H1 (cell line): ENCODE data around the gene TRAF4. TPM values are rescaled to one million over a fixed set of nuclear protein-coding genes. Genes with fewer than 3 reads are reported as not detected.

Experiments
- CTCF ChIA-PET: fragments of 300-600 bp; sonication (Branson Sonifier 250); formaldehyde crosslinking; loops from one replicate; lab custom pipeline; 2021; ENCODE audit not compliant: partially characterized antibody; lab: Charles Lee
- POLR2A ChIA-PET: fragments of 300-600 bp; sonication (Branson Sonifier 250); formaldehyde crosslinking; loops from one replicate; lab custom pipeline; 2021; ENCODE audit warnings: inconsistent platforms; ENCODE audit not compliant: partially characterized antibody; lab: Charles Lee
- DNase-seq, 2 experiments: peaks; one replicate each; pipeline versions ENCODE4 v3.0.0 to v3.0.0-alpha.2; 2010 to 2022; ENCODE audit warnings: low spot score in 2 of 2, low read depth in 1 of 2, mixed read lengths in 1 of 2
- FAIRE-seq: peaks from 2 replicates; lab custom pipeline; 2011; peaks lifted over from hg19 to GRCh38; lab: Jason Lieb, UNC
- H2AFZ ChIP-seq: 2 replicates; pipeline ENCODE4 v1.8.1; 2012; ENCODE audit warnings: low read length, inconsistent platforms
- H2AK5ac ChIP-seq: 2 replicates; pipeline ENCODE4 v1.6.1; 2013; ENCODE audit warnings: low read depth, low read length
- H2BK120ac ChIP-seq: replicated peaks from 2 replicates; pipeline ENCODE3; 2013; ENCODE audit warnings: low read depth, low read length, inconsistent platforms
- H2BK12ac ChIP-seq: 2 replicates; pipeline ENCODE4 v1.6.1; 2013; ENCODE audit warnings: low read depth, low read length
- H2BK15ac ChIP-seq: 2 replicates; pipeline ENCODE4 v1.6.1; 2013; ENCODE audit warnings: low read length
- H2BK20ac ChIP-seq: 2 replicates; pipeline ENCODE4 v1.6.1; 2013; ENCODE audit warnings: low read length
- H2BK5ac ChIP-seq: 2 replicates; pipeline ENCODE4 v1.6.1; 2013; ENCODE audit warnings: low read depth, low read length
- H3K14ac ChIP-seq: 2 replicates; pipeline ENCODE4 v1.6.1; 2013; ENCODE audit warnings: inconsistent platforms; ENCODE audit not compliant: insufficient read length
- H3K18ac ChIP-seq: 2 replicates; pipeline ENCODE4 v1.6.1; 2013; ENCODE audit warnings: low read length; ENCODE audit errors: extremely low read depth
- H3K23ac ChIP-seq: 2 replicates; pipeline ENCODE4 v1.6.1; 2013; ENCODE audit warnings: inconsistent platforms; ENCODE audit not compliant: insufficient read length
- H3K23me2 ChIP-seq: 2 replicates; pipeline ENCODE4 v1.6.1; 2013; ENCODE audit warnings: low read depth, low read length
- H3K27ac ChIP-seq: 2 replicates; pipeline ENCODE4 v1.6.1; 2011; ENCODE audit warnings: low read depth, low read length, inconsistent platforms
- H3K27me3 ChIP-seq, 4 experiments: replicated peaks in 1 of 4; 1 replicate in 1 of 4; 2 replicates in 3 of 4; pipeline versions ENCODE4 v1.6.1 to v1.8.1; 2011 to 2013; ENCODE audit warnings: low read length in 3 of 4, mild to moderate bottlenecking in 3 of 4, inconsistent platforms in 2 of 4, mixed read lengths in 2 of 4, moderate library complexity in 1 of 4; ENCODE audit not compliant: control insufficient read depth in 3 of 4, insufficient read depth in 3 of 4; ENCODE audit errors: extremely low read depth in 1 of 4
- H3K36me3 ChIP-seq, 4 experiments: 2 replicates each; pipeline versions ENCODE4 v1.6.1 to v1.8.1; 2011 to 2013; ENCODE audit warnings: mild to moderate bottlenecking in 4 of 4, low read length in 3 of 4, moderate library complexity in 2 of 4, control low read depth in 1 of 4, inconsistent platforms in 1 of 4; ENCODE audit not compliant: insufficient read depth in 4 of 4, control insufficient read depth in 2 of 4
- H3K4ac ChIP-seq: replicated peaks from 2 replicates; pipeline ENCODE3; 2013; ENCODE audit warnings: low read length, low read depth, mixed read lengths, inconsistent platforms; ENCODE audit not compliant: insufficient read length
- H3K4me1 ChIP-seq, 4 experiments: replicated peaks in 1 of 4; 1 replicate in 1 of 4; 2 replicates in 3 of 4; pipeline versions ENCODE4 v1.6.1 to v1.8.1; 2011 to 2013; ENCODE audit warnings: low read length in 3 of 4, inconsistent platforms in 2 of 4, mixed read lengths in 1 of 4; ENCODE audit not compliant: insufficient read depth in 4 of 4, control insufficient read depth in 3 of 4
- H3K4me2 ChIP-seq, 2 experiments: 2 replicates each; pipeline versions ENCODE4 v1.6.1 to v1.8.1; 2011 to 2013; ENCODE audit warnings: low read depth in 2 of 2, low read length in 2 of 2, control low read depth in 1 of 2, inconsistent platforms in 1 of 2, mild to moderate bottlenecking in 1 of 2; ENCODE audit not compliant: insufficient read depth in 1 of 2
- H3K4me3 ChIP-seq, 4 experiments: fragments of 200-600, 300-600 bp in 1 of 4; sonication (generic), shearing (Covaris generic), sonication (Bioruptor Twin) in 1 of 4; 2 replicates each; pipeline versions ENCODE4 v1.5.1 to v1.8.1; 2011 to 2016; ENCODE audit warnings: low read length in 4 of 4, low read depth in 3 of 4, control low read depth in 2 of 4, inconsistent platforms in 2 of 4, mild to moderate bottlenecking in 2 of 4, mixed read lengths in 1 of 4, moderate library complexity in 1 of 4; ENCODE audit not compliant: insufficient read depth in 2 of 4; ENCODE audit errors: extremely low read depth in 1 of 4
- H3K56ac ChIP-seq: replicated peaks from 2 replicates; pipeline ENCODE3; 2013; ENCODE audit warnings: low read depth, mild to moderate bottlenecking, mixed read lengths, low read length, inconsistent platforms; ENCODE audit not compliant: insufficient read length
- H3K79me1 ChIP-seq: 2 replicates; pipeline ENCODE4 v1.6.1; 2013; ENCODE audit warnings: low read depth, low read length, control low read depth
- H3K79me2 ChIP-seq, 2 experiments: 2 replicates each; pipeline versions ENCODE4 v1.6.1 to v1.8.1; 2012 to 2013; ENCODE audit warnings: low read length in 2 of 2, mild to moderate bottlenecking in 2 of 2, inconsistent platforms in 1 of 2; ENCODE audit not compliant: insufficient read depth in 2 of 2, control insufficient read depth in 1 of 2
- H3K9ac ChIP-seq, 4 experiments: replicated peaks in 1 of 4; 1 replicate in 1 of 4; 2 replicates in 3 of 4; pipeline versions ENCODE4 v1.6.1 to v1.8.1; 2011 to 2013; ENCODE audit warnings: low read depth in 3 of 4, low read length in 3 of 4, control low read depth in 2 of 4, mild to moderate bottlenecking in 2 of 4, moderate library complexity in 2 of 4, inconsistent platforms in 1 of 4; ENCODE audit errors: extremely low read depth in 1 of 4
- H3K9me3 ChIP-seq, 2 experiments: 2 replicates each; pipeline versions ENCODE4 v1.6.1 to v1.8.1; 2012 to 2013; ENCODE audit warnings: mild to moderate bottlenecking in 2 of 2, moderate library complexity in 2 of 2, control low read depth in 1 of 2, inconsistent platforms in 1 of 2, low read depth in 1 of 2, low read length in 1 of 2, mixed read lengths in 1 of 2; ENCODE audit not compliant: insufficient read depth in 2 of 2
- H4K20me1 ChIP-seq, 2 experiments: replicated peaks in 1 of 2; 2 replicates each; pipeline versions ENCODE3 to v1.8.1; 2011 to 2013; ENCODE audit warnings: inconsistent platforms in 2 of 2, low read length in 2 of 2, mild to moderate bottlenecking in 1 of 2; ENCODE audit not compliant: insufficient read depth in 2 of 2, control insufficient read depth in 1 of 2
- H4K5ac ChIP-seq: 2 replicates; pipeline ENCODE4 v1.6.1; 2013; ENCODE audit warnings: low read length, low read depth, mixed read lengths, inconsistent platforms; ENCODE audit not compliant: insufficient read length
- H4K8ac ChIP-seq: 2 replicates; pipeline ENCODE4 v1.8.0; 2013; ENCODE audit warnings: mild to moderate bottlenecking, moderate library complexity, low read length, inconsistent platforms; ENCODE audit not compliant: insufficient read depth; ENCODE audit errors: extremely low read depth
- H4K91ac ChIP-seq: replicated peaks from 2 replicates; pipeline ENCODE3; 2013; ENCODE audit warnings: low read length, mixed read lengths, inconsistent platforms; ENCODE audit not compliant: insufficient read length
- E2F6 ChIP-seq: IDR thresholded peaks from 2 replicates; pipeline ENCODE4 v1.6.1; 2012; ENCODE audit warnings: inconsistent platforms
- HDAC6 ChIP-seq: IDR thresholded peaks from one replicate; pipeline ENCODE4 v1.7.1; 2012; ENCODE audit warnings: low read depth, mild to moderate bottlenecking, inconsistent platforms, low read length, moderate library complexity
- TBP ChIP-seq: IDR thresholded peaks from 2 replicates; pipeline ENCODE4 v1.6.1; 2011; ENCODE audit warnings: low read depth, low read length, improper control_type of control experiment
- WGBS, 2 experiments: shearing (Covaris generic) in 1 of 2; methylation state at CpG; one replicate each; pipeline versions ENCODE4 v1.1.6 to v1.1.7; 2013 to 2015; ENCODE audit warnings: low lambda C conversion rate in 2 of 2, mixed read lengths in 2 of 2, inconsistent platforms in 1 of 2, low coverage in 1 of 2, missing lambda C conversion rate in 1 of 2; ENCODE audit not compliant: insufficient replicate concordance in 2 of 2, insufficient coverage in 1 of 2, insufficient read length in 1 of 2; ENCODE audit errors: extremely low coverage in 1 of 2, missing lambda C conversion rate in 1 of 2; 5-methylcytosine and 5-hydroxymethylcytosine counted together
- polyA plus RNA-seq, 7 experiments: library from polyadenylated mRNA; depleted of rRNA in 3 of 7; stranded (reverse) in 5 of 7; unstranded in 2 of 7; fragments of >200 nt in 5 of 7; fragments of 200-250 nt in 2 of 7; gene quantifications; 1 replicate in 5 of 7; 2 replicates in 1 of 7; 4 replicates in 1 of 7; pipeline versions ENCODE4 v1.2.1 to v1.2.3, GENCODE V29; 2011 to 2013; ENCODE audit warnings: missing spikeins in 2 of 7, mixed read lengths in 2 of 7
- total RNA-seq: library from RNA; stranded (reverse); fragmentation: NEBNext Ultra II Directional; extraction: Animal tissue kit (Norgen Biotek cat#: 25700); gene quantifications from 2 replicates; pipeline ENCODE4 v1.2.1, GENCODE V29; 2021

TRAF4 gene
- total and polyA plus RNA-seq, 2 of the 8 experiments (the other 6 are each of a cell fraction or from before 2014, with no cell fraction given), result 167 to 170 TPM

DNA sequence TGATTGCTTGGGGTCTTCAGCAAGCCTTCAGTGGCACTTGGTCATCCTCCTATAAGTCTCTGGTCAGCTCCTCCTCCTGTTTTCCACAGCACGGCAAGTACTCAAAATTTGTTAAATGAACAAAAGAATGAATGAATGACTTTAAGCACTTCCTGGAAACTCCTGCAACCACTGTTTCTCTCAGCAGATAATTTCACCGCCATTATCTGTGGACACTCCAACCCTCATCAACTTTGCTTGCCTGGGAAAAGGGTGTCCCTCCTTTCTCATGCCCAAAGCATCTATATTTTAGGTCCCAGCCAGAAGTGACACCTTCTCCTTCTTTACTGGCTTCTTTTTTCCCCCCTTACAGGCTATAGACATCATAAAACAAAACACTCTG, 36.5 kb upstream of the TRAF4 start:
- Histone ChIP-seq H2BK120ac (no peak overlapping the region), H3K4ac (no peak overlapping the region), H3K36me3 (peaks cover 3 to 13% (median 7%) of the 10 kb centered on the region in 4 experiments; a peak in 6 of 8 replicates), H3K4me1 (peaks cover under 1 to 10% (median 6%) of the 10 kb centered on the region in 4 experiments; a peak in 6 of 7 replicates), H2BK12ac (no peak overlapping the region), H3K4me3 (no peak overlapping the region), H3K9me3 (no peaks in the 10 kb centered on the region), H4K20me1 (peaks cover 8 to 10% of the 10 kb centered on the region in 2 experiments), H3K9ac (no peak overlapping the region), H3K56ac (no peak overlapping the region), H4K8ac (no peak overlapping the region), H2BK15ac (0 out of 2 replicates have a peak overlapping the region, but pooled peaks have one; percentile 23), H3K4me2 (0 out of 4 replicates have a peak overlapping the region, but pooled peaks of 1 of the 2 experiments have one; percentile 0), H4K91ac (no peak overlapping the region), H3K23me2 (peaks cover 13% of the 10 kb centered on the region), H3K14ac (no peak overlapping the region), H3K79me1 (peaks cover 3% of the 10 kb centered on the region; the same call in 1 of the 2 replicates), H2AFZ (no peak overlapping the region), H3K79me2 (peaks cover 0 to 15% of the 10 kb centered on the region in 2 experiments; a peak in 2 of 4 replicates), H3K23ac (no peak overlapping the region), H2BK20ac (no peak overlapping the region), H2AK5ac (no peak overlapping the region), H3K27me3 (no peaks in the 10 kb centered on the region), H4K5ac (no peak overlapping the region), H2BK5ac (no peak overlapping the region), H3K27ac (no peak overlapping the region), H3K18ac (no peak overlapping the region)
- CTCF ChIA-PET, result interaction anchor here (0.9 to 1.3 kb wide), 4 partner anchors 9 to 67 kb away, joined by 3 to 4 read pairs (median 3); no protein-coding TSS in a partner anchor
- POLR2A ChIA-PET, result interaction anchor here (0.8 to 10.1 kb wide), 15 partner anchors 9 to 228 kb away, joined by 3 to 258 read pairs (median 4); partner anchors contain the start of genes BLTP2, NEK8, RPL23A and SDF2
- no peak for DNase-seq
- TF ChIP-seq E2F6 (no peak), HDAC6 (no peak), TBP (no peak)
- no peak for FAIRE-seq
- 94% methylated on average over 2 of the region's 2 CpGs; no CpG with 5 or more reads in 1 of the 2 experiments for WGBS, 2 experiments
